ENCODE results near the gene EVL.

- TF ChIP-seq, protein P1, sequence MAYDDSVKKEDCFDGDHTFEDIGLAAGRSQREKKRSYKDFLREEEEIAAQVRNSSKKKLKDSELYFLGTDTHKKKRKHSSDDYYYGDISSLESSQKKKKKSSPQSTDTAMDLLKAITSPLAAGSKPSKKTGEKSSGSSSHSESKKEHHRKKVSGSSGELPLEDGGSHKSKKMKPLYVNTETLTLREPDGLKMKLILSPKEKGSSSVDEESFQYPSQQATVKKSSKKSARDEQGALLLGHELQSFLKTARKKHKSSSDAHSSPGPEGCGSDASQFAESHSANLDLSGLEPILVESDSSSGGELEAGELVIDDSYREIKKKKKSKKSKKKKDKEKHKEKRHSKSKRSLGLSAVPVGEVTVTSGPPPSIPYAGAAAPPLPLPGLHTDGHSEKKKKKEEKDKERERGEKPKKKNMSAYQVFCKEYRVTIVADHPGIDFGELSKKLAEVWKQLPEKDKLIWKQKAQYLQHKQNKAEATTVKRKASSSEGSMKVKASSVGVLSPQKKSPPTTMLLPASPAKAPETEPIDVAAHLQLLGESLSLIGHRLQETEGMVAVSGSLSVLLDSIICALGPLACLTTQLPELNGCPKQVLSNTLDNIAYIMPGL (CRISPR knock-in tag; IDR thresholded peaks at IDR 0.05; ENCODE audit: borderline replicate concordance): no peak
- TF ChIP-seq RFX5 (IDR thresholded peaks at IDR 0.05) (no peak), NPAS2 (CRISPR knock-in tag; IDR thresholded peaks at IDR 0.05; ENCODE audit: borderline replicate concordance) (no peak), ZFP36 (IDR thresholded peaks at IDR 0.05; ENCODE audit: borderline replicate concordance, partially characterized antibody) (no peak), NFE2L2 (conservative IDR thresholded peaks at IDR 0.05; ENCODE audit: low read length) (no peak), MAFK (IDR thresholded peaks at IDR 0.05; ENCODE audit: partially characterized antibody) (no peak), CHD2 (IDR thresholded peaks at IDR 0.05; ENCODE audit: low read length, partially characterized antibody) (no peak), POLR2A (IDR thresholded peaks at IDR 0.05; ENCODE audit: low read length) (no peak), REST (IDR thresholded peaks at IDR 0.05) (no peak), SMC3 (IDR thresholded peaks at IDR 0.05) (no peak), FOSL2 (IDR thresholded peaks at IDR 0.05) (no peak), FOSL2 (CRISPR knock-in tag; IDR thresholded peaks at IDR 0.05) (no peak)
- TF ChIP-seq, protein P2, sequence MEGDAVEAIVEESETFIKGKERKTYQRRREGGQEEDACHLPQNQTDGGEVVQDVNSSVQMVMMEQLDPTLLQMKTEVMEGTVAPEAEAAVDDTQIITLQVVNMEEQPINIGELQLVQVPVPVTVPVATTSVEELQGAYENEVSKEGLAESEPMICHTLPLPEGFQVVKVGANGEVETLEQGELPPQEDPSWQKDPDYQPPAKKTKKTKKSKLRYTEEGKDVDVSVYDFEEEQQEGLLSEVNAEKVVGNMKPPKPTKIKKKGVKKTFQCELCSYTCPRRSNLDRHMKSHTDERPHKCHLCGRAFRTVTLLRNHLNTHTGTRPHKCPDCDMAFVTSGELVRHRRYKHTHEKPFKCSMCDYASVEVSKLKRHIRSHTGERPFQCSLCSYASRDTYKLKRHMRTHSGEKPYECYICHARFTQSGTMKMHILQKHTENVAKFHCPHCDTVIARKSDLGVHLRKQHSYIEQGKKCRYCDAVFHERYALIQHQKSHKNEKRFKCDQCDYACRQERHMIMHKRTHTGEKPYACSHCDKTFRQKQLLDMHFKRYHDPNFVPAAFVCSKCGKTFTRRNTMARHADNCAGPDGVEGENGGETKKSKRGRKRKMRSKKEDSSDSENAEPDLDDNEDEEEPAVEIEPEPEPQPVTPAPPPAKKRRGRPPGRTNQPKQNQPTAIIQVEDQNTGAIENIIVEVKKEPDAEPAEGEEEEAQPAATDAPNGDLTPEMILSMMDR (IDR thresholded peaks at IDR 0.05): no peak
- TF ChIP-seq, protein P3, sequence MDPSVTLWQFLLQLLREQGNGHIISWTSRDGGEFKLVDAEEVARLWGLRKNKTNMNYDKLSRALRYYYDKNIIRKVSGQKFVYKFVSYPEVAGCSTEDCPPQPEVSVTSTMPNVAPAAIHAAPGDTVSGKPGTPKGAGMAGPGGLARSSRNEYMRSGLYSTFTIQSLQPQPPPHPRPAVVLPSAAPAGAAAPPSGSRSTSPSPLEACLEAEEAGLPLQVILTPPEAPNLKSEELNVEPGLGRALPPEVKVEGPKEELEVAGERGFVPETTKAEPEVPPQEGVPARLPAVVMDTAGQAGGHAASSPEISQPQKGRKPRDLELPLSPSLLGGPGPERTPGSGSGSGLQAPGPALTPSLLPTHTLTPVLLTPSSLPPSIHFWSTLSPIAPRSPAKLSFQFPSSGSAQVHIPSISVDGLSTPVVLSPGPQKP (IDR thresholded peaks at IDR 0.05; ENCODE audit: low read depth, low read length): no peak
Measured at GRCh38 chr14:100106250-100107112, 41.3 kb downstream of the EVL start.
